ENCODE results near the gene PSKH1. TPM values are rescaled to one million over a fixed set of nuclear protein-coding genes. Genes with fewer than 3 reads are reported as not detected.

PSKH1 gene
- total and polyA plus RNA-seq, 2 experiments from 2014 or later, result 29.2 to 44.6 TPM

DNA sequence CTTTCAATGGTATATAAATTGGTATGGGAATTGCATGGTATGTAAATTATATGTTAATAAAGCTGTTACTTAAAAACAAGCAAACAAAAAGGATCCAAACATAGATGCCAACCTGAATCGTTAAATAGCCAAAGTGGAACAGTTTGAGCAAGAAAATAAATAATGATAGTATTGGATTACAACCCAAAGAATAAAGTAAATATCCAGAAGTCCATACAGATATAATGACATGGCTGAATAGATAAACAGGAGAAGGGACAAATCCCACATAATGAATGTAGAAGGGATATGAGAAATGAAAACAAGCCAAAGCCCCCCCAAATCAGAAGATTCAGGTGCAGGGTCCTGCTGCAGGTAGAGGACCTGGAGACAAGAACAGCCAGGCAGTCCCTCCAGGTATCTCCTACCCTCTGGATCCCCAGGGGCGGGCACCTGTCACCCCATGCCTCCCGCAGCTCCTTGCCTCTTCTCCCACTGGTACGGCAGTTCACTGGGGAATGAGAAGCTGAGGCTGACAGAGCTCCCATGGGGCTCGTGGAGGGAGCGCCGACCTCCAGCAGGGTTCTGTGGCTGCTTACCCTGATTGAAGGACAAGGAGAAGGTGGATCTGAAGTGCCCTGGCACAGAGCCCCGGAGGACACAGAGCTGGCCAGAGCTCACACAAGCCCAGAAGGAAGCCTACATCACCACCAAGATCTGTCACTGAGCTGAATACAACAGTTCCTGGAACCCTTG lies 60.8 kb downstream of the PSKH1 start:
- Histone ChIP-seq H3K9me2 (replicated peaks; ENCODE audit: insufficient read depth) (no peaks in the 10 kb centered on the region), H3K36me3 (replicated peaks; ENCODE audit: insufficient read depth, low read depth) (no peaks in the 10 kb centered on the region), H3K27me3 (no peaks in the 10 kb centered on the region), H3K4me2 (no peak overlapping the region), H4K20me1 (ENCODE audit: insufficient read depth, poor library complexity, severe bottlenecking) (no peaks in the 10 kb centered on the region), H3K79me2 (no peaks in the 10 kb centered on the region), H3K4me3 (no peak overlapping the region), H3K4me1 (ENCODE audit: insufficient read depth) (no peaks in the 10 kb centered on the region), H2AFZ (no peak overlapping the region), H3K27ac (no peak overlapping the region), H3K9me3 (ENCODE audit: low read depth) (no peaks in the 10 kb centered on the region)
- no peak for DNase-seq (ENCODE audit: low spot score)
- 95% methylated on average over 8 of the region's 8 CpGs for WGBS (ENCODE audit: low lambda C conversion rate, missing lambda C conversion rate)
- TF ChIP-seq CTCF (IDR thresholded peaks at IDR 0.05; ENCODE audit: poor library complexity) (no peak), EZH2 (IDR thresholded peaks at IDR 0.05; ENCODE audit: borderline replicate concordance) (no peak), EZH2phosphoT487 (IDR thresholded peaks at IDR 0.05; ENCODE audit: low read depth, severe bottlenecking, unreplicated experiment) (no peak)

GRCh38 chr16:67954421-67955196 lies 61.6 kb downstream of the PSKH1 start:
- H3K27ac ChIP-seq, result no peak overlapping the region
- H3K4me2 ChIP-seq, result no peak overlapping the region
- no peaks in the 10 kb centered on the region for H3K79me2 ChIP-seq
- H3K9me2 ChIP-seq (replicated peaks; ENCODE audit: insufficient read depth), result no peaks in the 10 kb centered on the region
- H3K9me3 ChIP-seq (ENCODE audit: low read depth), result no peaks in the 10 kb centered on the region
- no peaks in the 10 kb centered on the region for H3K27me3 ChIP-seq
- H4K20me1 ChIP-seq (ENCODE audit: insufficient read depth, poor library complexity, severe bottlenecking), result no peaks in the 10 kb centered on the region
- 88% methylated on average over 10 of the region's 10 CpGs for WGBS (ENCODE audit: low lambda C conversion rate, missing lambda C conversion rate)
- DNase-seq (ENCODE audit: low spot score), result no peak
- no peaks in the 10 kb centered on the region for H3K36me3 ChIP-seq (replicated peaks; ENCODE audit: insufficient read depth, low read depth)
- TF ChIP-seq CTCF (IDR thresholded peaks at IDR 0.05; ENCODE audit: poor library complexity) (no peak), EZH2 (IDR thresholded peaks at IDR 0.05; ENCODE audit: borderline replicate concordance) (no peak), EZH2phosphoT487 (IDR thresholded peaks at IDR 0.05; ENCODE audit: low read depth, severe bottlenecking, unreplicated experiment) (no peak)
- H3K4me3 ChIP-seq, result no peak overlapping the region
- no peak overlapping the region for H2AFZ ChIP-seq
- H3K4me1 ChIP-seq (ENCODE audit: insufficient read depth), result no peaks in the 10 kb centered on the region

- no peaks in the 10 kb centered on the region for H3K27me3 ChIP-seq
- peaks cover 2% of the 10 kb centered on the region for H4K20me1 ChIP-seq (ENCODE audit: insufficient read depth, poor library complexity, severe bottlenecking)
- DNase-seq (ENCODE audit: low spot score), result no peak
- H3K4me3 ChIP-seq, result no peak overlapping the region
- no peak overlapping the region for H3K27ac ChIP-seq
- TF ChIP-seq EZH2 (IDR thresholded peaks at IDR 0.05; ENCODE audit: borderline replicate concordance) (no peak), EZH2phosphoT487 (IDR thresholded peaks at IDR 0.05; ENCODE audit: low read depth, severe bottlenecking, unreplicated experiment) (no peak), CTCF (IDR thresholded peaks at IDR 0.05; ENCODE audit: poor library complexity) (no peak)
- no peaks in the 10 kb centered on the region for H3K4me1 ChIP-seq (ENCODE audit: insufficient read depth)
- peaks cover 6% of the 10 kb centered on the region for H3K79me2 ChIP-seq
- WGBS (ENCODE audit: low lambda C conversion rate, missing lambda C conversion rate), result 95% methylated on average over 9 of the region's 9 CpGs
- H3K36me3 ChIP-seq (replicated peaks; ENCODE audit: insufficient read depth, low read depth), result no peaks in the 10 kb centered on the region
- no peak overlapping the region for H3K4me2 ChIP-seq
- no peaks in the 10 kb centered on the region for H3K9me2 ChIP-seq (replicated peaks; ENCODE audit: insufficient read depth)
- H3K9me3 ChIP-seq (ENCODE audit: low read depth), result no peaks in the 10 kb centered on the region
- no peak overlapping the region for H2AFZ ChIP-seq
These were observed 64.6 kb downstream of the PSKH1 start for GRCh38 chr16:67957622-67958021.
